IMR-90 (cell line): ENCODE data around the gene PFN1. TPM values are rescaled to one million over a fixed set of nuclear protein-coding genes. Genes with fewer than 3 reads are reported as not detected.
A peak's percentile ranks its signal among the peaks of the same experiment; 100 is the strongest.

Source experiments
- ATAC-seq: fragments of 200-7000 bp; cut with Tn5 transposase; 2 replicates; pipeline ENCODE4 v1.9.1; 2020; ENCODE audit warnings: low read depth, mild to moderate bottlenecking, moderate library complexity
- BruUV-seq: library from RNA; stranded (reverse); fragments of 400-500 nt; replicated peaks from 2 replicates; lab custom pipeline; 2021; lab: Mats Ljungman, UMichigan
- CTCF ChIA-PET: fragments of 300-600 bp; formaldehyde crosslinking; extraction: SDS; loops from one replicate; lab custom pipeline; 2021; ENCODE audit warnings: antibody characterized with exemption; lab: Yijun Ruan, JAX
- POLR2A ChIA-PET: fragments of 300-600 bp; sonication (Branson Sonifier 250); formaldehyde crosslinking; loops from one replicate; lab custom pipeline; 2022; ENCODE audit warnings: antibody characterized with exemption; ENCODE audit not compliant: unreplicated experiment; lab: Charles Lee
- DNase-seq: peaks from one replicate; pipeline ENCODE4 v3.0.0; 2013
- H2AFZ ChIP-seq: replicated peaks from 2 replicates; pipeline ENCODE3; 2013; ENCODE audit warnings: low read length, mild to moderate bottlenecking; ENCODE audit not compliant: poor library complexity
- H2AK5ac ChIP-seq: 2 replicates; pipeline ENCODE4 v1.6.1; 2013; ENCODE audit warnings: low read depth, low read length, inconsistent platforms
- H2AK9ac ChIP-seq: replicated peaks from 2 replicates; pipeline ENCODE3; 2013; ENCODE audit warnings: mild to moderate bottlenecking, low read depth, low read length, moderate library complexity; ENCODE audit not compliant: poor library complexity
- H2BK120ac ChIP-seq: 2 replicates; pipeline ENCODE4 v1.6.1; 2013; ENCODE audit warnings: low read depth, low read length, inconsistent platforms
- H2BK15ac ChIP-seq: 3 replicates; pipeline ENCODE4 v1.6.1; 2013; ENCODE audit warnings: low read depth, low read length, inconsistent platforms
- H2BK20ac ChIP-seq: 2 replicates; pipeline ENCODE4 v1.6.1; 2013; ENCODE audit warnings: low read depth, mild to moderate bottlenecking, inconsistent platforms, low read length, moderate library complexity
- H2BK5ac ChIP-seq: 2 replicates; pipeline ENCODE4 v1.6.1; 2013; ENCODE audit warnings: mild to moderate bottlenecking, low read depth, low read length, inconsistent platforms; ENCODE audit not compliant: poor library complexity, severe bottlenecking
- H3K14ac ChIP-seq: replicated peaks from 2 replicates; pipeline ENCODE4 v1.6.1; 2013; ENCODE audit warnings: low read depth, low read length, inconsistent platforms
- H3K18ac ChIP-seq: 2 replicates; pipeline ENCODE4 v1.6.1; 2013; ENCODE audit warnings: low read depth, low read length, control low read depth
- H3K23ac ChIP-seq: 2 replicates; pipeline ENCODE4 v1.6.1; 2013; ENCODE audit warnings: low read depth, low read length, inconsistent platforms
- H3K27ac ChIP-seq: 2 replicates; pipeline ENCODE4 v1.5.1; 2013; ENCODE audit warnings: mild to moderate bottlenecking, control low read depth, low read length; ENCODE audit not compliant: insufficient read depth
- H3K27me3 ChIP-seq: 2 replicates; pipeline ENCODE4 v1.6.1; 2013; ENCODE audit warnings: low read length; ENCODE audit not compliant: control insufficient read depth, insufficient read depth
- H3K36me3 ChIP-seq: 2 replicates; pipeline ENCODE4 v1.6.1; 2013; ENCODE audit warnings: low read length, mixed read lengths; ENCODE audit not compliant: control insufficient read depth, insufficient read depth
- H3K4ac ChIP-seq: 2 replicates; pipeline ENCODE4 v1.6.1; 2013; ENCODE audit warnings: low read depth, low read length, inconsistent platforms
- H3K4me1 ChIP-seq: 2 replicates; pipeline ENCODE4 v1.6.1; 2013; ENCODE audit warnings: low read length, mixed read lengths; ENCODE audit not compliant: control insufficient read depth, insufficient read depth
- H3K4me2 ChIP-seq: 2 replicates; pipeline ENCODE4 v1.6.1; 2013; ENCODE audit warnings: low read depth, mild to moderate bottlenecking, control low read depth, low read length, moderate library complexity
- H3K4me3 ChIP-seq: 2 replicates; pipeline ENCODE4 v1.5.1; 2013; ENCODE audit warnings: low read depth, mild to moderate bottlenecking, control low read depth, low read length, moderate library complexity; ENCODE audit not compliant: insufficient read depth
- H3K56ac ChIP-seq: 2 replicates; pipeline ENCODE4 v1.6.1; 2013; ENCODE audit warnings: low read length, inconsistent platforms; ENCODE audit not compliant: insufficient read depth; ENCODE audit errors: extremely low read depth
- H3K79me1 ChIP-seq, 2 experiments: 2 replicates each; pipeline ENCODE4 v1.6.1; 2013; ENCODE audit warnings: low read length in 2 of 2, inconsistent platforms in 1 of 2, low read depth in 1 of 2
- H3K9ac ChIP-seq: 2 replicates; pipeline ENCODE4 v1.6.1; 2013; ENCODE audit warnings: low read depth, low read length, control low read depth
- H3K9me1 ChIP-seq: 2 replicates; pipeline ENCODE4 v1.6.1; 2013; ENCODE audit warnings: low read length, inconsistent platforms; ENCODE audit not compliant: insufficient read depth
- H3K9me3 ChIP-seq: 2 replicates; pipeline ENCODE4 v1.6.1; 2013; ENCODE audit warnings: low read length; ENCODE audit not compliant: control insufficient read depth, insufficient read depth
- H4K20me1 ChIP-seq: 2 replicates; pipeline ENCODE4 v1.6.1; 2013; ENCODE audit warnings: low read length, inconsistent platforms; ENCODE audit not compliant: insufficient read depth
- H4K5ac ChIP-seq: 2 replicates; pipeline ENCODE4 v1.6.1; 2013; ENCODE audit warnings: mild to moderate bottlenecking, low read depth, low read length, control low read depth
- H4K8ac ChIP-seq, 2 experiments: 2 replicates each; pipeline ENCODE4 v1.6.1; 2013; ENCODE audit warnings: low read depth in 2 of 2, low read length in 2 of 2, control low read depth in 1 of 2, inconsistent platforms in 1 of 2
- H4K91ac ChIP-seq: 2 replicates; pipeline ENCODE4 v1.6.1; 2013; ENCODE audit warnings: low read depth, low read length, inconsistent platforms; ENCODE audit not compliant: insufficient read depth
- SMC3 ChIP-seq: fragments of 150-350 bp; IDR thresholded peaks from 2 replicates; pipeline ENCODE4 v1.6.1; 2016; ENCODE audit warnings: low read depth, mild to moderate bottlenecking, antibody characterized with exemption, low read length, moderate library complexity
- WGBS, 2 experiments: methylation state at CpG; one replicate each; pipeline versions ENCODE4 v1.1.5 to v1.1.7; 2013; ENCODE audit warnings: missing lambda C conversion rate in 2 of 2; ENCODE audit not compliant: insufficient read length in 1 of 2; ENCODE audit errors: extremely low coverage in 2 of 2; 5-methylcytosine and 5-hydroxymethylcytosine counted together
- dilution Hi-C: fragments of 300-500 bp; cut with HindIII; formaldehyde crosslinking; loops from one replicate; pipeline ENCODE4 v1.14.3; 2018; ENCODE audit warnings: low sequenced_read_pairs; ENCODE audit not compliant: unreplicated experiment
- in situ Hi-C: fragments of 300-500 bp; cut with MboI; formaldehyde crosslinking; loops from 3 replicates; pipeline ENCODE4 v1.14.3; 2019; ENCODE audit warnings: low sequenced_read_pairs, inconsistent platforms, mixed read lengths
- intact Hi-C: fragments of 100-400 bp; cut with micrococcal nuclease; formaldehyde crosslinking; loops from 2 replicates; pipeline ENCODE4 v1.10.0; 2022
- polyA plus RNA-seq, 3 experiments: library from polyadenylated mRNA; depleted of rRNA; stranded (reverse); fragments of >200 nt; gene quantifications; 2 replicates each; pipeline ENCODE4 v1.2.3, GENCODE V29; 2012; ENCODE audit warnings: low replicate concordance in 1 of 3
- total RNA-seq: library from RNA; depleted of rRNA; stranded (reverse); fragments of >200 nt; gene quantifications from 2 replicates; pipeline ENCODE4 v1.2.3, GENCODE V29; 2012
- TF ChIP-seq, protein P1 (sequence below): conservative IDR thresholded peaks from 2 replicates; pipeline ENCODE4 v1.5.1; 2012; ENCODE audit warnings: mild to moderate bottlenecking, low read depth, low read length, improper control_type of control experiment

The PFN1 gene
- total and polyA plus RNA-seq, 2 of the 4 experiments (the other 2 are of a cell fraction): 348 to 1,671 TPM

DNA sequence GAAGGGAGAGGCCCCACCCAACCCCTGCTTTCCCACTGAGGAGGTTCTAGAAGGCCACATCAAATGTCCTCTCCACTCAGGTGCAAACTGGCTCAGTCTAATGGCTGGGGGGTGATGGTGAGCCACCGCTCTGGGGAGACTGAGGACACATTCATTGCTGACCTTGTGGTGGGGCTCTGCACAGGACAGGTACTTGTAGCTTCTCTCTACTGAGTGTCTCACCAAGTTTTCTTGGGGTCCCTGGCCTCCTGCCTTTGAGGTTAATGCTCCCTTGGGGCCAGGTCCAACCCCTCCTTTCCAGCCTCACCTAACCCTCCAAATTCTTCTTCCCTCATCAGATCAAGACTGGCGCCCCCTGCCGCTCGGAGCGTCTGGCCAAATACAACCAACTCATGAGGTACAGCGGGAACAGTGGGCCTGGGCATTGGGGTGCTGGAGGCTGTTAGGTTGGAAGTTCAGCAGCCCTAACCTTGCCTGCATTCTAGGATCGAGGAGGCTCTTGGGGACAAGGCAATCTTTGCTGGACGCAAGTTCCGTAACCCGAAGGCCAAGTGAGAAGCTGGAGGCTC is 8.2 kb upstream of the PFN1 start:
- Histone ChIP-seq H3K27me3 (no peaks in the 10 kb centered on the region), H2BK15ac (no peak overlapping the region), H3K23ac (no peak overlapping the region), H3K9me3 (no peaks in the 10 kb centered on the region), H2AK5ac (no peak overlapping the region), H3K9ac (no peak overlapping the region), H3K27ac (no peak overlapping the region), H3K14ac (no peak overlapping the region), H2BK20ac (no peak overlapping the region), H3K4me2 (no peak overlapping the region), H3K36me3 (peaks cover 18% of the 10 kb centered on the region), H3K4me3 (no peak overlapping the region), H4K8ac (no peak overlapping the region), H3K56ac (no peak overlapping the region), H3K9me1 (peaks cover 15% of the 10 kb centered on the region; the same call in 1 of the 2 replicates), H2BK5ac (no peak overlapping the region), H2AK9ac (peak overlapping the region; percentile 50), H3K18ac (no peak overlapping the region), H4K5ac (no peak overlapping the region), H3K79me1 (peaks cover 5 to 20% of the 10 kb centered on the region in 2 experiments; a peak in 3 of 4 replicates), H3K4ac (no peak overlapping the region), H2AFZ (no peak overlapping the region), H2BK120ac (no peak overlapping the region), H3K4me1 (peaks cover 15% of the 10 kb centered on the region), H4K91ac (no peak overlapping the region), H4K20me1 (no peaks in the 10 kb centered on the region)
- no TSS peak for BruUV-seq
- CTCF ChIA-PET: no interaction called here
- ATAC-seq (no peak), DNase-seq (no peak)
- dilution Hi-C loops: no loop called here
- POLR2A ChIA-PET: no interaction called here
- WGBS, 2 experiments: 100% methylated on average over 3 of the region's 10 CpGs; no CpG with 5 or more reads in 1 of the 2 experiments
- in situ Hi-C loops: no loop called here
- intact Hi-C loops: no loop called here
- TF ChIP-seq SMC3: no peak
- TF ChIP-seq, protein P1, sequence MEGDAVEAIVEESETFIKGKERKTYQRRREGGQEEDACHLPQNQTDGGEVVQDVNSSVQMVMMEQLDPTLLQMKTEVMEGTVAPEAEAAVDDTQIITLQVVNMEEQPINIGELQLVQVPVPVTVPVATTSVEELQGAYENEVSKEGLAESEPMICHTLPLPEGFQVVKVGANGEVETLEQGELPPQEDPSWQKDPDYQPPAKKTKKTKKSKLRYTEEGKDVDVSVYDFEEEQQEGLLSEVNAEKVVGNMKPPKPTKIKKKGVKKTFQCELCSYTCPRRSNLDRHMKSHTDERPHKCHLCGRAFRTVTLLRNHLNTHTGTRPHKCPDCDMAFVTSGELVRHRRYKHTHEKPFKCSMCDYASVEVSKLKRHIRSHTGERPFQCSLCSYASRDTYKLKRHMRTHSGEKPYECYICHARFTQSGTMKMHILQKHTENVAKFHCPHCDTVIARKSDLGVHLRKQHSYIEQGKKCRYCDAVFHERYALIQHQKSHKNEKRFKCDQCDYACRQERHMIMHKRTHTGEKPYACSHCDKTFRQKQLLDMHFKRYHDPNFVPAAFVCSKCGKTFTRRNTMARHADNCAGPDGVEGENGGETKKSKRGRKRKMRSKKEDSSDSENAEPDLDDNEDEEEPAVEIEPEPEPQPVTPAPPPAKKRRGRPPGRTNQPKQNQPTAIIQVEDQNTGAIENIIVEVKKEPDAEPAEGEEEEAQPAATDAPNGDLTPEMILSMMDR: peak; percentile 10; the same call in 1 of the 2 replicates
